ENCODE measurements around the gene KIAA1614. TPM values are rescaled to one million over a fixed set of nuclear protein-coding genes. Genes with fewer than 3 reads are reported as not detected.

Gene KIAA1614
- polyA plus RNA-seq, 4 donors, result 0.89 to 2.1 (median 1.4) TPM; not detected in 1

- 96% methylated on average over 8 of the region's 8 CpGs for WGBS, 3 donors
- DNase-seq (no peak), FAIRE-seq (no peak)
- Histone ChIP-seq H3K4me1 (ENCODE audit: control insufficient read depth in 3 of 3, insufficient read depth in 2 of 3, low read depth in 1 of 3, low read length in 2 of 3) (peaks cover 0 to 5% (median 0%) of the 10 kb centered on the region in 3 donors), H3K36me3 (ENCODE audit: control insufficient read depth in 3 of 3, insufficient read depth in 2 of 3, low read depth in 1 of 3, low read length in 3 of 3) (peaks cover 11 to 51% (median 15%) of the 10 kb centered on the region in 3 donors), H3K27ac (ENCODE audit: low read depth in 1 of 3, low read length in 2 of 3) (no peak overlapping the region), H3K4me3 (ENCODE audit: low read depth in 1 of 3, low read length in 3 of 3) (no peak overlapping the region), H3K27me3 (ENCODE audit: control insufficient read depth in 3 of 3, insufficient read depth in 3 of 3, low read length in 3 of 3) (no peaks in the 10 kb centered on the region), H3K9me3 (ENCODE audit: control insufficient read depth in 2 of 2, insufficient read depth in 1 of 2, low read depth in 1 of 2, low read length in 1 of 2) (no peaks in the 10 kb centered on the region)
Measured at GRCh38 chr1:180971273-180971997, 58.7 kb downstream of the KIAA1614 start.

DNA sequence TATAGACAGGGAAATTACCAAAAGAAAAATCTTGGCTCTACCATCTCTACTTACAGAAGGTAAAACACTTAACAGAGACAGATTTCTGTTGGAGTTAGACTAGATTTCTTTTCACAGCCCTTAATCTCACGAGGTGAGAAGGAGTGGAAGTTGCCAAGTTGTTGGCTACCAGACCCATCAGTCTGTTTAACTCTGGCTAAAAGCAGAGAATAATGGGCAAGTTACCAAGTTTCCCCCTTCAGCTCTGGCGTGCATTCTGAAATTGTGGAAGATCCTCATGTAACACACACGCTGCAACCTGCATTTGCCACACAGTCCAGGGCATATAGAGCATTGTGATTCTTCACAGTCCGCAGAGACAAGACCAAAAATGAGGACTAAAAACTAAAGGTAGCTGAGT lies 60.7 kb downstream of the KIAA1614 start:
- FAIRE-seq (no peak), DNase-seq (no peak)
- Histone ChIP-seq H3K9me3 (ENCODE audit: control insufficient read depth in 2 of 2, insufficient read depth in 1 of 2, low read depth in 1 of 2, low read length in 1 of 2) (no peaks in the 10 kb centered on the region), H3K36me3 (ENCODE audit: control insufficient read depth in 3 of 3, insufficient read depth in 2 of 3, low read depth in 1 of 3, low read length in 3 of 3) (peaks cover 14 to 52% (median 16%) of the 10 kb centered on the region in 3 donors), H3K4me1 (ENCODE audit: control insufficient read depth in 3 of 3, insufficient read depth in 2 of 3, low read depth in 1 of 3, low read length in 2 of 3) (peaks cover 0 to 5% (median 3%) of the 10 kb centered on the region in 3 donors), H3K27me3 (ENCODE audit: control insufficient read depth in 3 of 3, insufficient read depth in 3 of 3, low read length in 3 of 3) (no peaks in the 10 kb centered on the region), H3K4me3 (ENCODE audit: low read depth in 1 of 3, low read length in 3 of 3) (no peak overlapping the region), H3K27ac (ENCODE audit: low read depth in 1 of 3, low read length in 2 of 3) (no peak overlapping the region)
- 57 to 69% (median 69%) methylated on average over 4 of the region's 4 CpGs for WGBS, 3 donors

DNA sequence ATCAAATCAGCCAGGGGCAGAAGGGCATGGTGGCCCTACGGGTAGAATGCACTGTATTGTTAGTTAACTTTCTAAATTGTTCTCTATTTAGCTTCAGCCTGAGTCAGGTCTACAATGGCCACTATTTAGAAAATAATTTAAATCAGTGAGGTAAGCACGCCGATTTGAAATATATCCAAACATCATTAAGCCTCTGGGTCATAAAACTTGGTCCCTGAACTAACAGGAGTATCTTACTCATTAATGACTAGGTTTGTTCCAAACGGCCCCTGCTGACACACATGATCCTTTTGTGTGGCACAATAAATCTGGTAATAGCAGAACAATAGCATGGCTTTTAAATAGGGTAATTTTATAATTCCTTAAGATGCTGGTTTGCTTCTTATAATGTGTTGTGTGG lies 61.5 kb downstream of the KIAA1614 start:
- Histone ChIP-seq H3K9me3 (ENCODE audit: control insufficient read depth in 2 of 2, insufficient read depth in 1 of 2, low read depth in 1 of 2, low read length in 1 of 2) (no peaks in the 10 kb centered on the region), H3K27me3 (ENCODE audit: control insufficient read depth in 3 of 3, insufficient read depth in 3 of 3, low read length in 3 of 3) (no peaks in the 10 kb centered on the region), H3K36me3 (ENCODE audit: control insufficient read depth in 3 of 3, insufficient read depth in 2 of 3, low read depth in 1 of 3, low read length in 3 of 3) (peaks cover 14 to 47% (median 16%) of the 10 kb centered on the region in 3 donors), H3K4me1 (ENCODE audit: control insufficient read depth in 3 of 3, insufficient read depth in 2 of 3, low read depth in 1 of 3, low read length in 2 of 3) (peaks cover 0 to 5% (median 3%) of the 10 kb centered on the region in 3 donors), H3K4me3 (ENCODE audit: low read depth in 1 of 3, low read length in 3 of 3) (no peak overlapping the region), H3K27ac (ENCODE audit: low read depth in 1 of 3, low read length in 2 of 3) (no peak overlapping the region)
- 14 to 44% (median 34%) methylated on average over 4 of the region's 4 CpGs for WGBS, 3 donors
- DNase-seq (peak in 1 of 2 donors; percentile 53), FAIRE-seq (no peak)

DNA sequence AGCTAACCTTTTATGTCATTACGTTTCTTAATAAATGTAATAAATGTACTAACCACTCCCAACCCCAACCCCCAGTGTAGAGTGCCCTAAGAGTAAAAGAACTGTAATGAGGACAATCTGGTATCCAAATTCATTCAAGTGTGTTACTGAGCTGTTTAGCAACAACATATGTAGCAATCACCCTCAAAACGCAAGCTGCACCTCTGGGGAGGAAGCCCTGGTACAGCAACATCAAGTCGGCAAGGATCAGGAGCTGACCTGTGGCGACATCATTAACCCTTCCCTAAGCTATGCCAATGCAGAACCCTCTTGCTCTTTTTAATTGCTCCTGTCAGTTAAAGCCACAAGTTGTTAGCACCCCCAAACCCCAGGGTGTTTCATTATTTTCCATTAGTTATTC lies 62.9 kb downstream of the KIAA1614 start:
- H3K4me3 ChIP-seq (ENCODE audit: low read depth in 1 of 3, low read length in 3 of 3), result no peak overlapping the region
- no peaks in the 10 kb centered on the region for H3K27me3 ChIP-seq (ENCODE audit: control insufficient read depth in 3 of 3, insufficient read depth in 3 of 3, low read length in 3 of 3)
- no peaks in the 10 kb centered on the region for H3K9me3 ChIP-seq (ENCODE audit: control insufficient read depth in 2 of 2, insufficient read depth in 1 of 2, low read depth in 1 of 2, low read length in 1 of 2)
- peaks cover 0 to 5% (median 3%) of the 10 kb centered on the region in 3 donors for H3K4me1 ChIP-seq (ENCODE audit: control insufficient read depth in 3 of 3, insufficient read depth in 2 of 3, low read depth in 1 of 3, low read length in 2 of 3)
- WGBS, 3 donors, result 54 to 67% (median 56%) methylated on average over 4 of the region's 4 CpGs
- no peak overlapping the region for H3K27ac ChIP-seq (ENCODE audit: low read depth in 1 of 3, low read length in 2 of 3)
- FAIRE-seq (no peak), DNase-seq (no peak)
- peaks cover 7 to 41% (median 18%) of the 10 kb centered on the region in 3 donors for H3K36me3 ChIP-seq (ENCODE audit: control insufficient read depth in 3 of 3, insufficient read depth in 2 of 3, low read depth in 1 of 3, low read length in 3 of 3)

DNA sequence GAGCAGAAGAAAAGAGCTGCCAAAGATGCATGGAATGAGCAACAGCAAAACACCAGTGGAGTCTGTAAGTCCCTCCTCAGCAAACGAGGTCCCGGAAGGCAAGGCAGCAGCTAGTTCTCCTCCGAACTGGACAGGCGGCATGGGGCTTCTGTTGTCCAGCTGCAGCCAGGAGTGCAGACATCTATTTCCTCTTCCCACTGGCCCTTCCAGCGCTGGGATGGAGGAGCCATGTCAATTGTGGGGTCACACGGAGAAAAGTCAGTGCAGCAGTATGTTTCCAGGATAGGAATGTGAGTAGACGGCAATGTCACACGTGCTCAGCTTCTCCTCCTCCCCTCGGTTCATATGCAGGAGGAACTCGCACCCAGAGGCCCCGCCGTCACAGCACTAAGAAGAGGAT lies 63.5 kb downstream of the KIAA1614 start:
- DNase-seq (no peak), FAIRE-seq (no peak)
- H3K4me1 ChIP-seq (ENCODE audit: control insufficient read depth in 3 of 3, insufficient read depth in 2 of 3, low read depth in 1 of 3, low read length in 2 of 3), result peaks cover 0 to 5% (median 3%) of the 10 kb centered on the region in 3 donors
- H3K9me3 ChIP-seq (ENCODE audit: control insufficient read depth in 2 of 2, insufficient read depth in 1 of 2, low read depth in 1 of 2, low read length in 1 of 2), result no peaks in the 10 kb centered on the region
- H3K27ac ChIP-seq (ENCODE audit: low read depth in 1 of 3, low read length in 2 of 3), result no peak overlapping the region
- no peaks in the 10 kb centered on the region for H3K27me3 ChIP-seq (ENCODE audit: control insufficient read depth in 3 of 3, insufficient read depth in 3 of 3, low read length in 3 of 3)
- 91 to 94% (median 94%) methylated on average over 12 of the region's 12 CpGs for WGBS, 3 donors
- H3K4me3 ChIP-seq (ENCODE audit: low read depth in 1 of 3, low read length in 3 of 3), result no peak overlapping the region
- peaks cover 7 to 38% (median 18%) of the 10 kb centered on the region in 3 donors for H3K36me3 ChIP-seq (ENCODE audit: control insufficient read depth in 3 of 3, insufficient read depth in 2 of 3, low read depth in 1 of 3, low read length in 3 of 3)

DNA sequence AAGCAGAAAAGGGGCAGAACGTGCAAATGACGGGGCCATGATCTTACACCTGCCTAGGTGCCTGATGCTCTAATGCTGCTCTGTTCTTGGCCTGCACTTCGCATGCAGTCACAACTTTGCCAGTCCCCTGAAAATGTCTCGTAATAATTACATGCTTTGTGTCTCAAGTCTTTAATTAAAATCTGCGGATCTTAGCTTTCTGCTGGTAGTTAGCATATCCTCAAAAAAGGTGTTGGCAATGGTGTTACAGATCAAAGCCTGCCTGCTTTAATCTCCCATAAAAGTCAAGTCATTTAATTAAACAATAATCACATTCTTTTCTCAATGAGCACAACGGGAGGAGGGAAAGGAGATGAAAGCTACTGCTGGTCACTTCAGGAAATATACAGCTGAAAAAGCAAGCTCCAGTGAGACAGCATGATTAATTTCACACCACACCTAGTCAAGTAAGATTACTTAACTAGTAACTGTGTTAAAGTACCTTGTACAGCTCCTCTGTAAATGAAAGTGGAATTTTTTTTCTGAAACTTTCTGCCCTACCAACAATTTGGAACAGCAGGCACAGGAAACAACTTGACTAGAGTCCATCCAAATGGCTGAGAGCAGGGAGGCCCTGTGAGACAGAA lies 64.1 kb downstream of the KIAA1614 start:
- DNase-seq (peak in 1 of 2 donors; percentile 66), FAIRE-seq (no peak)
- Histone ChIP-seq H3K27ac (ENCODE audit: low read depth in 1 of 3, low read length in 2 of 3) (peak overlapping the region in 1 of 3 donors; percentile 52), H3K9me3 (ENCODE audit: control insufficient read depth in 2 of 2, insufficient read depth in 1 of 2, low read depth in 1 of 2, low read length in 1 of 2) (no peaks in the 10 kb centered on the region), H3K36me3 (ENCODE audit: control insufficient read depth in 3 of 3, insufficient read depth in 2 of 3, low read depth in 1 of 3, low read length in 3 of 3) (peaks cover 7 to 38% (median 20%) of the 10 kb centered on the region in 3 donors), H3K4me3 (ENCODE audit: low read depth in 1 of 3, low read length in 3 of 3) (no peak overlapping the region), H3K4me1 (ENCODE audit: control insufficient read depth in 3 of 3, insufficient read depth in 2 of 3, low read depth in 1 of 3, low read length in 2 of 3) (peaks cover 0 to 5% (median 3%) of the 10 kb centered on the region in 3 donors), H3K27me3 (ENCODE audit: control insufficient read depth in 3 of 3, insufficient read depth in 3 of 3, low read length in 3 of 3) (no peaks in the 10 kb centered on the region)
- WGBS, 3 donors, result 38 to 71% (median 60%) methylated on average over 6 of the region's 6 CpGs

- FAIRE-seq (no peak), DNase-seq (peak in 1 of 2 donors; percentile 12)
- Histone ChIP-seq H3K4me1 (ENCODE audit: control insufficient read depth in 3 of 3, insufficient read depth in 2 of 3, low read depth in 1 of 3, low read length in 2 of 3) (peaks cover 0 to 3% (median 0%) of the 10 kb centered on the region in 3 donors), H3K27ac (ENCODE audit: low read depth in 1 of 3, low read length in 2 of 3) (no peak overlapping the region), H3K4me3 (ENCODE audit: low read depth in 1 of 3, low read length in 3 of 3) (no peak overlapping the region), H3K36me3 (ENCODE audit: control insufficient read depth in 3 of 3, insufficient read depth in 2 of 3, low read depth in 1 of 3, low read length in 3 of 3) (peaks cover 11 to 40% (median 13%) of the 10 kb centered on the region in 3 donors), H3K27me3 (ENCODE audit: control insufficient read depth in 3 of 3, insufficient read depth in 3 of 3, low read length in 3 of 3) (no peaks in the 10 kb centered on the region), H3K9me3 (ENCODE audit: control insufficient read depth in 2 of 2, insufficient read depth in 1 of 2, low read depth in 1 of 2, low read length in 1 of 2) (no peaks in the 10 kb centered on the region)
- 55 to 72% (median 62%) methylated on average over 11 of the region's 11 CpGs for WGBS, 3 donors
Measured at GRCh38 chr1:180981596-180982387, 69.1 kb downstream of the KIAA1614 start.

DNA sequence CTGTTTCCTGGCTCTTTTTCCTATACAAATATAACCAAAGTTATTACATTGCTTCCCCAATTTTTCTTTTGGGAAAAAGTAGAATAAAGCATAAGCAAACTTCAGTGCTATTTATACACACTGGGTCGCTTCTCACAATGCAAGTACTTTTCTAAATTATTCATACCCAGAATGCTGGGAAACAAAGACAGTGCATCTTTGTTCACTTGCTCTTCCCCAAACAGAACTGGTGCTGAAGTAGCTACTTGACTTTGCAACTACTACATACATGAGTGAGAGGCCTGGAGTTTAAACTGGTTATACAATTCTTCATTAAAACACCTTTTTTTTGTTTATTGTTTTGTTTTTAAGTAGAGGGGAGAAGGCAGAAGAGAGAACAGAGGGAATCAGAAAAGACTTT lies 69.7 kb downstream of the KIAA1614 start:
- H3K4me3 ChIP-seq (ENCODE audit: low read depth in 1 of 3, low read length in 3 of 3), result no peak overlapping the region
- peaks cover 13 to 43% (median 14%) of the 10 kb centered on the region in 3 donors for H3K36me3 ChIP-seq (ENCODE audit: control insufficient read depth in 3 of 3, insufficient read depth in 2 of 3, low read depth in 1 of 3, low read length in 3 of 3)
- H3K4me1 ChIP-seq (ENCODE audit: control insufficient read depth in 3 of 3, insufficient read depth in 2 of 3, low read depth in 1 of 3, low read length in 2 of 3), result no peaks in the 10 kb centered on the region
- H3K27me3 ChIP-seq (ENCODE audit: control insufficient read depth in 3 of 3, insufficient read depth in 3 of 3, low read length in 3 of 3), result no peaks in the 10 kb centered on the region
- H3K27ac ChIP-seq (ENCODE audit: low read depth in 1 of 3, low read length in 2 of 3), result no peak overlapping the region
- 62 to 100% (median 90%) methylated on average over 1 of the region's 1 CpG for WGBS, 3 donors
- H3K9me3 ChIP-seq (ENCODE audit: control insufficient read depth in 2 of 2, insufficient read depth in 1 of 2, low read depth in 1 of 2, low read length in 1 of 2), result no peaks in the 10 kb centered on the region
- FAIRE-seq (no peak), DNase-seq (no peak)
